ENCODE measurements around the gene SULT2B1.

GRCh38 chr19:48551437-48552302, at the start of gene SULT2B1:
- no peak for TF ChIP-seq EZH2 (optimal IDR thresholded peaks at IDR 0.05; ENCODE audit: low read depth, low read length)
- TF ChIP-seq CTCF (IDR thresholded peaks at IDR 0.05; ENCODE audit: low read length): no peak
